ENCODE data around the gene HMHB1. TPM values are rescaled to one million over a fixed set of nuclear protein-coding genes. Genes with fewer than 3 reads are reported as not detected.

HMHB1 gene
- total RNA-seq, 2 donors from 2014 or later: not detected

- Mint-ChIP-seq H3K36me3 (ENCODE audit: low read depth) (no peaks in the 10 kb centered on the region), H3K9me3 (no peaks in the 10 kb centered on the region), H3K27me3 (ENCODE audit: insufficient read depth) (no peaks in the 10 kb centered on the region), H3K4me1 (no peaks in the 10 kb centered on the region), H3K27ac (no peak overlapping the region), H3K4me3 (no peak overlapping the region)
- no peak for TF ChIP-seq CTCF (conservative IDR thresholded peaks at IDR 0.05)
- Histone ChIP-seq H3K27me3 (ENCODE audit: control insufficient read depth, insufficient read depth, low read length, poor library complexity, severe bottlenecking) (no peaks in the 10 kb centered on the region), H3K4me3 (ENCODE audit: low read length) (no peak overlapping the region), H3K4me1 (ENCODE audit: control insufficient read depth, insufficient read depth, low read length) (no peaks in the 10 kb centered on the region), H3K9ac (ENCODE audit: extremely low read depth, low read length, poor library complexity, severe bottlenecking) (no peak overlapping the region), H3K36me3 (ENCODE audit: control insufficient read depth, insufficient read depth, low read length) (no peaks in the 10 kb centered on the region), H3K9me3 (ENCODE audit: control insufficient read depth, low read length) (no peaks in the 10 kb centered on the region), H3K27ac (ENCODE audit: low read depth, low read length) (no peak overlapping the region)
- WGBS, 2 experiments (ENCODE audit: insufficient coverage in 1 of 2, insufficient read length in 1 of 2): 95% methylated on average over 5 of the region's 5 CpGs; no CpG with 5 or more reads in 1 of the 2 experiments
- no peak for DNase-seq
Observed at GRCh38 chr5:143796753-143797152, 15.2 kb upstream of the HMHB1 start.

- H3K27ac ChIP-seq (ENCODE audit: low read depth, low read length): no peak overlapping the region
- no peaks in the 10 kb centered on the region for H3K4me1 Mint-ChIP-seq
- no peak for TF ChIP-seq CTCF (conservative IDR thresholded peaks at IDR 0.05)
- no peaks in the 10 kb centered on the region for H3K9me3 Mint-ChIP-seq
- DNase-seq: no peak
- no peak overlapping the region for H3K27ac Mint-ChIP-seq
- H3K36me3 Mint-ChIP-seq (ENCODE audit: low read depth): no peaks in the 10 kb centered on the region
- H3K4me3 Mint-ChIP-seq: no peak overlapping the region
- H3K27me3 ChIP-seq (ENCODE audit: control insufficient read depth, insufficient read depth, low read length, poor library complexity, severe bottlenecking): no peaks in the 10 kb centered on the region
- H3K9ac ChIP-seq (ENCODE audit: extremely low read depth, low read length, poor library complexity, severe bottlenecking): no peak overlapping the region
- no peak overlapping the region for H3K4me3 ChIP-seq (ENCODE audit: low read length)
- no peaks in the 10 kb centered on the region for H3K4me1 ChIP-seq (ENCODE audit: control insufficient read depth, insufficient read depth, low read length)
- no peaks in the 10 kb centered on the region for H3K36me3 ChIP-seq (ENCODE audit: control insufficient read depth, insufficient read depth, low read length)
- no peaks in the 10 kb centered on the region for H3K9me3 ChIP-seq (ENCODE audit: control insufficient read depth, low read length)
- 86 to 100% methylated on average over 1 to 2 of the region's 2 CpGs for WGBS, 2 experiments (ENCODE audit: insufficient coverage in 1 of 2, insufficient read length in 1 of 2)
- H3K27me3 Mint-ChIP-seq (ENCODE audit: insufficient read depth): no peaks in the 10 kb centered on the region
Observed at GRCh38 chr5:143800715-143801114, 11.2 kb upstream of the HMHB1 start.

- H3K4me1 Mint-ChIP-seq: no peaks in the 10 kb centered on the region
- no peak for TF ChIP-seq CTCF (conservative IDR thresholded peaks at IDR 0.05)
- Histone ChIP-seq H3K4me3 (ENCODE audit: low read length) (no peak overlapping the region), H3K36me3 (ENCODE audit: control insufficient read depth, insufficient read depth, low read length) (no peaks in the 10 kb centered on the region), H3K9ac (ENCODE audit: extremely low read depth, low read length, poor library complexity, severe bottlenecking) (no peak overlapping the region), H3K27ac (ENCODE audit: low read depth, low read length) (no peak overlapping the region), H3K9me3 (ENCODE audit: control insufficient read depth, low read length) (no peaks in the 10 kb centered on the region), H3K27me3 (ENCODE audit: control insufficient read depth, insufficient read depth, low read length, poor library complexity, severe bottlenecking) (no peaks in the 10 kb centered on the region), H3K4me1 (ENCODE audit: control insufficient read depth, insufficient read depth, low read length) (no peaks in the 10 kb centered on the region)
- H3K9me3 Mint-ChIP-seq: no peaks in the 10 kb centered on the region
- 90 to 100% methylated on average over 3 to 6 of the region's 6 CpGs for WGBS, 2 experiments (ENCODE audit: insufficient coverage in 1 of 2, insufficient read length in 1 of 2)
- no peak overlapping the region for H3K4me3 Mint-ChIP-seq
- H3K27ac Mint-ChIP-seq: no peak overlapping the region
- no peaks in the 10 kb centered on the region for H3K27me3 Mint-ChIP-seq (ENCODE audit: insufficient read depth)
- H3K36me3 Mint-ChIP-seq (ENCODE audit: low read depth): no peaks in the 10 kb centered on the region
- no peak for DNase-seq
Observed at GRCh38 chr5:143801252-143801939, 10.6 kb upstream of the HMHB1 start.
